Measurements from ENCODE around the gene MTHFD2L. TPM values are rescaled to one million over a fixed set of nuclear protein-coding genes. Genes with fewer than 3 reads are reported as not detected.

The MTHFD2L gene
- 14.1 TPM for total RNA-seq
- long read RNA-seq, transcript MTHFD2L-208 (2 exons, 2,363 nt) = major isoform, 11 of 15 reads
- long read RNA-seq, partial matches to known transcripts = 0 of 15 reads
- long read RNA-seq, other reads (novel, unspliced or antisense) = 1 of 15 reads

DNA sequence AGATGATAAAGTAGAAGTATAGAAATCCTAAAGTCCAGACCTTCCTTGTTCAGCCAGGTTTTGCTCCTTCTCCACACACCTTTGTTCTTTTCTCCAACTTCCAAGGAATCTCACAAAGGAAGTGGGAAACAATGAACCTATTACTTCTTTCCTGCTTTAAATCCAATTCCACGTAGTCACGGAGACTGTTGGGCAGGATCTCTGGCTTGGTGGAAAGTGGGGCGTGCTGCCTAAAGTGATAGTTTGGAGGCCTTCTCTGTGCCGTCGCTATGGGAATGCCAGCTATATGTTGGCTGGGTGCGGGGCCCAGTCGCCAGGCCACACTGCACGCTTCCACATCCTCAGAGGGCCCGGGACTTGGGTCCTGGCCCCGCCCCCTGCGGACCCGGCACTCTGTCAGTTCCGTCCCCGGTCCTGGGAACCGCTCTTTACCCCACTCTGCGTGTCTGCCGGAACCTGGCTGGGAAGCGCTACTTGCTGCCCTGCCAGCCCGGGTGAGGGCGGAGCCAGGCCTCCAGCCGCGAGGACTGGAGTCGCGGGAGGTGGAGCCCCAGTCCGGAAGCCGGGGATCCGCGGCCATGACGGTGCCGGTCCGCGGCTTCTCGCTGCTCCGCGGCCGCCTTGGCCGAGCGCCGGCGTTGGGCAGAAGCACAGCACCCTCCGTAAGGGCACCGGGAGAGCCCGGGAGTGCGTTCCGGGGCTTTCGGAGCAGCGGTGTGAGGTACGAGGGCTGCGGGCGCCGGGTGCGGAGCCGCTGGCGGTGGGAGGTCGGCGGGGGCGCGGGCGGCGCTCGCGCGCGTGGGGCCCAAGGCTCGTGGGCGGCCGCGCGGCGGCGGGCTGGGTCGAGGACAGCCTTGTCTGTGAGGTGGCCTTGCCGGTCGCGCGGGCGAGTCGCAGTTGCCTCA, at the start of gene MTHFD2L:
Gene MTHFD2L (plus strand): TSS at position 558 of the 905 bp plus-strand sequence. CDS start 21 bp downstream, at position 579.
- peaks cover 20% of the 10 kb centered on the region for H3K36me3 ChIP-seq
- peak; percentile 99 for ATAC-seq
- peak within 1 kb of the TSS; percentile 68 for H3K4me3 ChIP-seq
- H3K9me3 ChIP-seq = no peaks in the 10 kb centered on the region
- DNase-seq = peak; percentile 98
- no peak for TF ChIP-seq CTCF (IDR thresholded peaks at IDR 0.05)
- peak within 1 kb of the TSS; percentile 85 for H3K27ac ChIP-seq
- H3K27me3 ChIP-seq = no peaks in the 10 kb centered on the region
- H3K4me1 ChIP-seq = peaks cover 16% of the 10 kb centered on the region
- intact Hi-C loops (cut with DNase I) = no loop called here

DNA sequence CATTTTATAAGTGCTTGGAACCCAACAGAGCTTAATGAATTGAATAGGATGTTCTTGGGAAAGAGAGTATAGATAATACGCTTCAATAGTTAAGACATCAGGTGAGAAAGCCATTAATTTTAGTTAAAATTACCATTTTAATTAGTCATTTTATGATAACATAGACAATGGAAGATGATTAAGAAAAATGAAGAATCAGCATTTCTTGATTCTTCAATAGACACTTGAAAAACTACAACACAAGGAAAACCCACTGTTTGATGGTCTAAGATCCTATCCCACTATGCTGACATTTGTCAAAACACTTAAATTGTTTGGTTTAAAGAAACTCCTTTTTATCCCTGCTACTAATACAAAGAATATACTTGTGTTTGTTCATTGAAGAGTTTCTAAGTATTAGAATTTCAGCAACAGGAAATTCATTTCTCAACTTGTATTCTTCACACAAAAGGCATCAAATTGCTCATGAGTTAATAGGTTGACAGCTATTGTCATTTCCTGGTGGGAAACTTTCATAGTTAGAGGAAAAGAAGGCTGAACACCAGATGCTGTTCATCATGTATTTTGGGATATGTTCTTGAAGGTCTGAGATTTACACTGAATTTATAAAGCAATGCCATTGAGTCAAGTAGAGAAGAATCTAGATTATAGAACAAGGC, 49.3 kb upstream of the MTHFD2L start:
- no peaks in the 10 kb centered on the region for H3K9me3 ChIP-seq
- intact Hi-C loops (cut with DNase I) = no loop called here
- peaks cover 17% of the 10 kb centered on the region for H3K4me1 ChIP-seq
- H3K4me3 ChIP-seq = no peak overlapping the region
- H3K27ac ChIP-seq = peak overlapping the region; percentile 39
- DNase-seq (no peak), ATAC-seq (no peak)
- H3K36me3 ChIP-seq = no peaks in the 10 kb centered on the region
- H3K27me3 ChIP-seq = no peaks in the 10 kb centered on the region
- TF ChIP-seq CTCF (IDR thresholded peaks at IDR 0.05) = no peak

GRCh38 chr4:74109116-74109869, 48.6 kb upstream of the MTHFD2L start:
- no peak for TF ChIP-seq CTCF (IDR thresholded peaks at IDR 0.05)
- intact Hi-C loops (cut with DNase I) = no loop called here
- DNase-seq (no peak), ATAC-seq (peak; percentile 79)
- Histone ChIP-seq H3K27me3 (no peaks in the 10 kb centered on the region), H3K9me3 (no peaks in the 10 kb centered on the region), H3K4me1 (peaks cover 17% of the 10 kb centered on the region), H3K4me3 (no peak overlapping the region), H3K36me3 (no peaks in the 10 kb centered on the region), H3K27ac (peak overlapping the region; percentile 39)

DNA sequence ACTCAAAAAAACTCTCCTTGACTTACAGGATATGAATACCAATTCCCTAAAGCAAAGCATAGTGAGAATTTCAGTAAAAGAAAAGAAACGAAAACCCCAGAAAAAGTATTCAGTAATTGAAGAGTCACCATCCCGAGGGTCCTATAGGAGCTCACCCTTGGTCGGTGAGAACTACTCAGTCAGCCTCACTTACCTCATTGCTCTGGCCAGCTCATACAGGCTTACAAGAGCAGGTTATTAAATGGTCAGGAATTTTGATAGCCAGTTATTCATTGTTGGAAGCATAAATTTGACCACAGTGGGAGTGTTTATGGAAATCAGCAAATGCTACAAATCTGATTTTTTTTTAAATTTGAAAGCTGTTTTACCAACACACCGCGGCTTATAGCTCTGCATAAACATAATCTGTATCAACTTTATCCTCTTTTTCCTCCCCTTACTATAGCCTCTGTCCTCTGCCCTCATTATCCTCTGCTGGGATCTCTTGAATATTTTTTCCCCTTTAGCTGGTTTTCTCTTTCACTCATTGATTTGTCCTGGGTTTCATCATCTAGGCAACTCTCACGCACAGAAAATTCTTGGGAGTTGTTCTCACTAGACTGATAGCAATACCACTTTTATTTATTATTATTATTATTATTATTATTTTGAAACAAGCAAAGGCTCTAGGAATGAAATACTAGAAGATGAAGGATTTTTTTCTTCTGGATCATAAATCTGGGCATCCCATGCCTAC, 47.9 kb upstream of the MTHFD2L start:
- TF ChIP-seq CTCF (IDR thresholded peaks at IDR 0.05) = no peak
- H3K36me3 ChIP-seq = no peaks in the 10 kb centered on the region
- DNase-seq (no peak), ATAC-seq (peak; percentile 23)
- peak overlapping the region; percentile 39 for H3K27ac ChIP-seq
- H3K4me1 ChIP-seq = peaks cover 17% of the 10 kb centered on the region
- H3K4me3 ChIP-seq = no peak overlapping the region
- intact Hi-C loops (cut with DNase I) = no loop called here
- H3K9me3 ChIP-seq = no peaks in the 10 kb centered on the region
- H3K27me3 ChIP-seq = no peaks in the 10 kb centered on the region

GRCh38 chr4:74110670-74111069, 47.2 kb upstream of the MTHFD2L start:
- TF ChIP-seq CTCF (IDR thresholded peaks at IDR 0.05) = no peak
- intact Hi-C loops (cut with DNase I) = no loop called here
- peak overlapping the region; percentile 39 for H3K27ac ChIP-seq
- DNase-seq (no peak), ATAC-seq (no peak)
- peaks cover 17% of the 10 kb centered on the region for H3K4me1 ChIP-seq
- no peak overlapping the region for H3K4me3 ChIP-seq
- H3K27me3 ChIP-seq = no peaks in the 10 kb centered on the region
- no peaks in the 10 kb centered on the region for H3K9me3 ChIP-seq
- H3K36me3 ChIP-seq = no peaks in the 10 kb centered on the region
